GM20000 (cell line): ENCODE measurements around the gene CDH12.
"Not testable (repeated sequence)": the region's sequence is repeated elsewhere in the genome, so short reads cannot be mapped to it uniquely, and the experiment has no call there.

ENCODE experiments used
- DNase-seq: peaks from one replicate; pipeline ENCODE4 v3.0.0; 2012; ENCODE audit warnings: low spot score
- TF ChIP-seq, protein P1 (sequence below): IDR thresholded peaks from 2 replicates; pipeline ENCODE4 v1.5.1; 2012; ENCODE audit warnings: mild to moderate bottlenecking, control low read depth; ENCODE audit errors: extremely low read depth, missing control alignments

The CDH12 gene

DNA sequence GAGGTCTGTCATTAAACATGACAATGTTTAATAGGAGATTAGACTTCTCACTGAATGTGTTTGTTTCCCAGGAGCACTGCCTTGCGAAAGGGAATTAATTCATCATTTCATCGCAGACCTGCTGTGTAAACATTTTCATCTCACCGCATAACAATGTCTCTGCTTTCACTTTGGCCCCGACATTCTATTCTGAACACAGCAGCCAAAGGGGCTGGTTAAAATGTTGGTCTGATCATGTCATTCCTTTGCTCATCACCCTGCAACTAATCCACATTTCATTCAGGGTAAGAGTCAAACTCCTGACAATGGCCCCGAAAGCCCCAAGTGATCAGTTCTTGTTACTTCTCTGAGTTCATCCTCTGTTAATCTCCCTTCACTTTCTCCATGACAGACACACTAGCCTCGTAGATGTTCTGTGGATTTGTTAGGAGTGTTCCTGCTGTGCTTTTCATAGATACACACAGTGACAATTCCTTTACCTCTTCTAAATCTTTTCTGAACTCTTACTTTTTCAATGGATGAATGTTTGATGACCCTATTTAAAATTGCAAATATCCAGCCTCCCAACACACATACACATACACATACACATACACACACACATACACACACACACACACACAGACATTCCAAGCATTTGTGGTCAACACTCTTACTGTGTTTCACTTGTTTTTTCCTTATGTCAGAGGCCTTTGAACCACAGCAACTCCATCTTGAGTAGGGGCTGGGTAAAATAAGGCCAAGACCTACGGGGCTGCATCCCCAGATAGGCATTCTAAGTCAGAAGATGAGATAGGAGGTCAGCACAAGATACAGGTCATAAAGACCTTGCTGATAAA lies 688.0 kb downstream of the CDH12 start:
- DNase-seq = not testable (repeated sequence)

DNA sequence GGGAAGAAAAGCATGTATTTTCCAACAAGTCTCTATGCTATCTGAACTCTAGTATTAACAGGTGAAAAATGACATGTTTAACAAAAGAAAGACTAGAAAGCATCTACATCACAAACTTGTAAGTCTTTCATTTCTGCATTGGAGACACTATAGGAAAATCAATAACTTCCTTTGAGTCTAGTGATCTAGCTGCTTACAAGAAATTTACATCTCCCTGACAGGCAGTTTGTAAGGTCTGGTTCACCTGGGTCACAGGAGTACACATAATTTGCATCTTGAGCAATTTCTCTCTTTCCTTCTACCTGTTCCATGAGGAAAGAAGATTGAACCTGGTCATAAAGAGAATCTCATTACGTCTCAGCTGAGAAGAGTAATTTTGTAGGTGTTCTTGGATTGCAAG lies 696.2 kb downstream of the CDH12 start:
- not testable (repeated sequence) for DNase-seq

DNA sequence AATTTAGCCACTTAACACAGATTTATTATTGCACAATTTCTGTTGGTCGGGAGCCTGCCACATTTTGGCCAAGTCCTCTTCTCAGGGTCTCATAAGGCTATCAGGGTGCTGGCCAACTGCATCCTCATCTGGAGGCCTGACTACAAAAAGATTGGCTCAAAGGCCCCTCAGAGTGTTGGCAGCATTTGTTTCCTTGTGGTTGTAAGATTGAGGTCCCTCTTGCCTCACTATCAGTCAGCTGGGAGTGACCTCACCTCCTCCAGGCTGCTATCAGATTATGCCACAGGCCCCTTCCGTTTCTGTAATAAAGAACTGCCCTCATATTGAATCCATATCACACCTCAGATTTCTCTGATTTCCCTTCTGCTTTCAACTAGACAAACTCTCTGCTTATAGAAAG lies 698.4 kb downstream of the CDH12 start:
- not testable (repeated sequence) for DNase-seq

DNA sequence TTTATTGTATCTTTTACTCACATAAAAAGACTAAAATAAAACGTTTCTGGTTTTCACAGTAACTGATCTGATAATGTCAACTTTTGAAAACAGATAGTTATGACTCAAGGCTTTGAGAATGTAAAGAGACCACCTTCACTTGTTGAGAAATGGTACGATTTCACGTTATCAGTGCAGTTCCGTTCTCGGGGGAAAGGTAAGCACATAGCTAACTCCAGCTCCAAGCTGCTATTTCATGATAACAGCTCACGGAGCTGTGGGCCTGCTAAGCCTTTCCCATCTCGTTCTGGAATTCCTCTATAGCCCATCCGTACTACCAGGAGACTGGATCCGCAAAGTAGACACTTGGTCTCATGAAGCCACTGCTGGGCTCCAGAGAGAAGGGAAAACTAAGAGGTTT lies 701.3 kb downstream of the CDH12 start:
- DNase-seq = not testable (repeated sequence)

DNA sequence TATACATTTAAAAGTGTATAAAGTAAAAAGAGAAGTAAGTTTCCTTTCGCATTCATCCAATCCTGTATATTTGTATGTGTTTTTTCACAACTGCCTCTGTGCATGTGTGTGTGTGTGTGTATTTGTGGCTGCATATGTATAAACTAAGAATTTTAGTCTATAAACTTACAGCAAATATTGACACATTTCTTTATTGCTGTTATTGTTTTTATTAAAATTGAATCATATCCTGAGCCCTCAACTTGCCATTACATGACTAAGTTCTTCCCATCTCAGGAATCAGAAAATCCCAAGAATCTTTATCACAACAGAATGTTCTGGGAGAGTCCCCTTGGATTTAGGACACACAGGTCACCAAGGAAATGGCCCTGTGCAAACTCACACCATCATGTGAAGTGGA lies 712.7 kb downstream of the CDH12 start:
- DNase-seq = not testable (repeated sequence)

DNA sequence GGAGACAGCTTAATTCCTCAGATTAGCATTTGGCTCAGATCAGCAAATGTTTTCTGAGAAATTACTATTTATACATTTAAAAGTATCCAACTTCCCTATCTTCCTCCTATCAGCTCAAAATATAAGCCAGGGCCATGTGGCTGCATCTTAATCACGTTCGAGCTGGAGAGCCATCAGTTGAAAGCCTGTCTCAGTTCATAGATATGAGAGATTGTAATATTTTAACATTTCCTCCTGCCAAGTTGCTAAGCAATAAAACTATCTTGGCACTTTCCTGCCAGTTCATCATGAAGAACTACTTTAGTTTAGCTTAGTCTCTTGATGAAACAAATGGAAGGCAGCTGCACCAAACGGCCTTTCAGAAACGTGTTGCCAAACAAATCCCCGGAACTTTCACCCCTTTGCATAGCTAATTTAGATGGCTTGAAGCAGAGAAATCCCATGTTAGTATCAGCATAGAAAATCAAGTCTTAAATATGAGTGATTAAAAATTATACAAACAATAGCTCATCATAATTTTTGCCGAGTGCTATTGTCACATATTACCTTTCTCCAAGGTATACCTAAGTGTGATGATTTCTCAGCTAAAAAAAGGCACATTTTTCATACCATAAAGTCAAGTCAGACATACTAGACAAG lies 713.4 kb downstream of the CDH12 start:
- DNase-seq = not testable (repeated sequence)

DNA sequence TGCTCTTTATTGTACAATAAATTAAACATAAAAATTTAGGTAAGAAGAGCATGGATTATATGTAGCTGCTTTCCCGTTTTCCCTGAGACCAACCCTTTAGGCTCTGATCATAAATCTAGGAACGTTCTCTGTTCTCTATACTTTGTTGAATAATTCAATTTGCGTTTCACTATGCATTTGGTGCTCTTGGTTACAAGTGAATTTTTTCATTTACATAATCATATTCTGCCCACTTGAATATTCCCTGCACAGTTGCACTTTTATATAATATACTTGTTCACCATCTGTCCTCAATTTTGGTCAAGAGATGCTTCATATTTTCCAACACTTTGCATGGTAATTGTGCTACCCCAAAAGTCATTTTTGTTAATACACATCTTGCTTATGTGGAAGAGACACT lies 741.8 kb downstream of the CDH12 start:
- no peak for DNase-seq
- TF ChIP-seq, protein P1, sequence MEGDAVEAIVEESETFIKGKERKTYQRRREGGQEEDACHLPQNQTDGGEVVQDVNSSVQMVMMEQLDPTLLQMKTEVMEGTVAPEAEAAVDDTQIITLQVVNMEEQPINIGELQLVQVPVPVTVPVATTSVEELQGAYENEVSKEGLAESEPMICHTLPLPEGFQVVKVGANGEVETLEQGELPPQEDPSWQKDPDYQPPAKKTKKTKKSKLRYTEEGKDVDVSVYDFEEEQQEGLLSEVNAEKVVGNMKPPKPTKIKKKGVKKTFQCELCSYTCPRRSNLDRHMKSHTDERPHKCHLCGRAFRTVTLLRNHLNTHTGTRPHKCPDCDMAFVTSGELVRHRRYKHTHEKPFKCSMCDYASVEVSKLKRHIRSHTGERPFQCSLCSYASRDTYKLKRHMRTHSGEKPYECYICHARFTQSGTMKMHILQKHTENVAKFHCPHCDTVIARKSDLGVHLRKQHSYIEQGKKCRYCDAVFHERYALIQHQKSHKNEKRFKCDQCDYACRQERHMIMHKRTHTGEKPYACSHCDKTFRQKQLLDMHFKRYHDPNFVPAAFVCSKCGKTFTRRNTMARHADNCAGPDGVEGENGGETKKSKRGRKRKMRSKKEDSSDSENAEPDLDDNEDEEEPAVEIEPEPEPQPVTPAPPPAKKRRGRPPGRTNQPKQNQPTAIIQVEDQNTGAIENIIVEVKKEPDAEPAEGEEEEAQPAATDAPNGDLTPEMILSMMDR = no peak

DNA sequence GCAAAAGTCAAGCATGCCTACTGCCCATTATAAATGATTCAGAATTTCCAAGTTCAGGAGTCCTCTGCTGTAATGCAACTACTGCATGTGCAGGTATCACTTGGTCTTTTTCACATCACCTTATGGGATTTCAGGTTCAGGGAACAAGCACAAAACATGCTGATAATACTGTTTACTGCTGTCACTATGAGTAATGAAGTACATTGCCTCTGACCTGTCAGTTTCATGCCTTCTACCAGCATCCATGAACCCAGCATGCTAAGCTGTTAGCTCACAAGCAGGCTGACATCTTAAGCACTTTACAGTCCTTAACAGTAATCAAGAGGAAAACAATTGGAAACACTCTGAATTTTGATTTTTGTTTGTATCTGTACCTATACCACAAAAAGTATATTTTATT lies 743.8 kb downstream of the CDH12 start:
- DNase-seq = no peak

DNA sequence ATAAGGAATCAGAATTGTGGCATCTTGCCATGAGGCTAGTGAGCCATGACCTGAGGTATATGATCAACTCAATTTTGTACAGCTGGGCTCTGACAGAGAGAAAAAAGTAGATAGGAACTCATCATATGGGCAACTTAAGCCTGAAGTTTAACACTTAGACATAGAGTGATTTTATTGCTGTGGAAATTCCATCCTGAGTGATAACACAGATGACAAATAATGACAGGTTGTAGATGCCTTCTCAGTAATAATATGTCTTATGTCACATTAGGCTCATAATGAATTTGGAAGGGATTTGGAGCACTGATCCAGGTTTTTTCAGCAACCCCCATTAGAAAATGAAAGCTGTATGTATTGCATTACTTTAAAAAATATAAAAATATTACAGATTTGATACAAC lies 744.6 kb downstream of the CDH12 start:
- TF ChIP-seq, protein P1 = no peak
- no peak for DNase-seq

More for the DNA sequence above, 743.8 kb downstream of the CDH12 start:
- TF ChIP-seq, protein P1 = no peak

DNA sequence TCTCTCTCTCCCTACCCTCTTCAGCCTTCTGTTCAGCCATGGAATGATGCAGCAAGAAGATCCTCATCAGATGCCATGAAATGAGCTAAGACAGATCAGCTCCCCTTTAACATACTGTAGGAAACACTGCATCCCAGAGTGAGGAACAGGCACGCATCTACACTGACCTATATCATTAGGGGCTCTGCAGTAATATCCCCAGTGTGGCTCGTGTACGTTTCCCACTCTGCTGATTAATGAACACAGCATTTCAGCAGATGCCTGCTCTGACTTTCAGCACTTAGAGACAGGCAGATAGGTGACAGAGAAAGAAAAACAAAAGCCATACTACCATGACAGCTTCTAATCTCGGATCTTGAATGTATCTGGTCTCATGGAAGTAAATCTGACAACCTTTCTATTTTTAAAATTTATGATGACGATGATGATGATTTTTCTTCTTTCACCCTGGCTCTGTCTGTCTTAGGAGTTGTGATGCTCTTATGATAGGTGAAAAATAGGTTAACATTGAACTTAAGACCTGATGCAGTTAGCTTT lies 750.3 kb downstream of the CDH12 start:
- no peak for DNase-seq
- TF ChIP-seq, protein P1 = no peak
